Ovary (tissue), 3 donors: ENCODE measurements around the gene NR5A1.

Experiments
- CTCF ChIP-seq, 3 donors: fragments of 450-650 bp in 2 of 3; fragments of 200-600 bp in 1 of 3; IDR thresholded peaks; one replicate each; pipeline versions ENCODE4 v1.5.1 to v1.8.0; 2016 to 2022; ENCODE audit warnings: antibody characterized with exemption in 3 of 3, mild to moderate bottlenecking in 1 of 3
- EP300 ChIP-seq: sonication (generic); formaldehyde crosslinking; IDR thresholded peaks from one replicate; pipeline ENCODE4 v1.6.1; 2017; ENCODE audit warnings: antibody characterized with exemption
- POLR2A ChIP-seq: fragments of 450-650 bp; IDR thresholded peaks from one replicate; pipeline ENCODE4 v1.6.1; 2017; ENCODE audit warnings: antibody characterized with exemption, mild to moderate bottlenecking, moderate library complexity
- donor health status: DM: no; HTN: no; CAD: no.

DNA sequence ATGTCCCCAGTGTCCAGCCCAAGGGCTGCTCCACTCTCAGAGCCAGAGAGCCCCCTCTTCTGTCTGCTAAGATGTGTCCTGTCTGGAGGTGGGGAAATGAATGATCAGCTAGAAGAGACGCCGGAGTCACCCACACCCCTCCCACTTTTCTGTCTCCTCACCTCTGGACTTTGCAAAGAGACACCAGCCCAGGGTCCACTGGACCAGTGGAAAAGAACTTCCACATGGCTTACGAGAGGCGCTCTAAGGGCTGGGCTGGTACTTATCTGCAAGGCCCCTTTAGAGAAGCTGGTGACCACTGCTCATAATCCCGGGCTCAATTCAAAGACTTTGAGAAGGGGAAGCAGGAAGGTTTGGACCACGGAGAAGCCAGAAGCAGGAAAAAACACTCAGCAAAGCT lies 9.2 kb downstream of the NR5A1 start:
- no peak for TF ChIP-seq CTCF (IDR thresholded peaks at IDR 0.05)
- no peak for TF ChIP-seq POLR2A
- no peak for TF ChIP-seq EP300
